Islet of Langerhans (tissue), 1 donor: ENCODE data around the gene BAX.

Experiments used
- FAIRE-seq: peaks from one replicate; lab custom pipeline; 2011; peaks lifted over from hg19 to GRCh38; lab: Jason Lieb, UNC

The BAX gene

GRCh38 chr19:48933382-48933932 lies 21.2 kb upstream of the BAX start, which contains the start of gene DHDH:
Gene DHDH (plus strand): TSS chr19:48933699. CDS start chr19:48933722, 23 bp downstream.
- FAIRE-seq, result peak; percentile 38

- FAIRE-seq, result no peak
Measured at GRCh38 chr19:48934837-48935236, 19.8 kb upstream of the BAX start.

- FAIRE-seq, result no peak
Measured at GRCh38 chr19:48935864-48936263, 18.8 kb upstream of the BAX start.

- FAIRE-seq, result no peak
Measured at GRCh38 chr19:48938256-48938655, 16.4 kb upstream of the BAX start.

GRCh38 chr19:48940902-48941301 lies 13.8 kb upstream of the BAX start:
- FAIRE-seq, result no peak

- no peak for FAIRE-seq
Measured at GRCh38 chr19:48943081-48943480, 11.6 kb upstream of the BAX start.

- FAIRE-seq, result no peak
Measured at GRCh38 chr19:48945415-48945814, 9.3 kb upstream of the BAX start.

- no peak for FAIRE-seq
Measured at GRCh38 chr19:48945817-48946216, 8.9 kb upstream of the BAX start.

- no peak for FAIRE-seq
Measured at GRCh38 chr19:48946463-48947257, 8.0 kb upstream of the BAX start.

GRCh38 chr19:48947258-48947542 lies 7.5 kb upstream of the BAX start:
- no peak for FAIRE-seq

- FAIRE-seq, result no peak
Measured at GRCh38 chr19:48950159-48950558, 4.5 kb upstream of the BAX start.

GRCh38 chr19:48950830-48951519 lies 3.7 kb upstream of the BAX start:
- no peak for FAIRE-seq

- FAIRE-seq, result no peak
Measured at GRCh38 chr19:48953141-48953540, 1.5 kb upstream of the BAX start.

GRCh38 chr19:48953990-48954594 lies 583 bp upstream of the BAX start:
- no peak for FAIRE-seq

GRCh38 chr19:48955308-48955958 lies 758 bp downstream of the BAX start:
- no peak for FAIRE-seq

- no peak for FAIRE-seq
Measured at GRCh38 chr19:48958006-48958405, 3.3 kb downstream of the BAX start.

GRCh38 chr19:48959341-48960239 lies 4.9 kb downstream of the BAX start:
- no peak for FAIRE-seq

- FAIRE-seq, result no peak
Measured at GRCh38 chr19:48961051-48961649, 6.5 kb downstream of the BAX start.

GRCh38 chr19:48961673-48962028 lies 7.0 kb downstream of the BAX start:
- FAIRE-seq, result no peak

- no peak for FAIRE-seq
Measured at GRCh38 chr19:48962029-48962848, 7.6 kb downstream of the BAX start.

GRCh38 chr19:48962849-48963165 lies 8.1 kb downstream of the BAX start:
- FAIRE-seq, result no peak
